ENCODE measurements around the gene TNFRSF13B.
A peak's percentile ranks its signal among the peaks of the same experiment; 100 is the strongest.

The TNFRSF13B gene

GRCh38 chr17:16944334-16945135, 27.4 kb downstream of the TNFRSF13B start:
- TF ChIP-seq EP300 (IDR thresholded peaks at IDR 0.05; ENCODE audit: borderline replicate concordance) (no peak), USF1 (IDR thresholded peaks at IDR 0.05) (peak; percentile 32; the same call in 1 of the 2 replicates), CEBPB (IDR thresholded peaks at IDR 0.05) (no peak), TCF12 (IDR thresholded peaks at IDR 0.05; ENCODE audit: low read depth) (no peak)

GRCh38 chr17:16943541-16944333, 28.2 kb downstream of the TNFRSF13B start:
- no peak for TF ChIP-seq EP300 (IDR thresholded peaks at IDR 0.05; ENCODE audit: borderline replicate concordance)
- TF ChIP-seq RAD21 (IDR thresholded peaks at IDR 0.05; ENCODE audit: low read depth), result no peak
- no peak for TF ChIP-seq FOXM1 (IDR thresholded peaks at IDR 0.05; ENCODE audit: borderline replicate concordance, low read depth)
- no peak for TF ChIP-seq USF1 (IDR thresholded peaks at IDR 0.05)
- TF ChIP-seq YY1 (IDR thresholded peaks at IDR 0.05; ENCODE audit: low read depth), result no peak
- TF ChIP-seq EGR1 (IDR thresholded peaks at IDR 0.05), result no peak
- TF ChIP-seq CREB1 (IDR thresholded peaks at IDR 0.05; ENCODE audit: low read depth), result no peak
- TF ChIP-seq TCF12 (IDR thresholded peaks at IDR 0.05; ENCODE audit: low read depth), result no peak
- no peak for TF ChIP-seq REST (IDR thresholded peaks at IDR 0.05; ENCODE audit: low read depth)
- no peak for TF ChIP-seq ZBTB7A (IDR thresholded peaks at IDR 0.05; ENCODE audit: low read depth)
- no peak for TF ChIP-seq NFIC (IDR thresholded peaks at IDR 0.05)
- TF ChIP-seq TEAD4 (IDR thresholded peaks at IDR 0.05), result no peak
- TF ChIP-seq MAX (IDR thresholded peaks at IDR 0.05), result no peak

GRCh38 chr17:16943032-16943352, 28.9 kb downstream of the TNFRSF13B start:
- TF ChIP-seq YY1 (IDR thresholded peaks at IDR 0.05; ENCODE audit: low read depth), result no peak
- TF ChIP-seq TCF12 (IDR thresholded peaks at IDR 0.05; ENCODE audit: low read depth), result no peak
- no peak for TF ChIP-seq TEAD4 (IDR thresholded peaks at IDR 0.05)
- no peak for TF ChIP-seq RAD21 (IDR thresholded peaks at IDR 0.05; ENCODE audit: low read depth)
- no peak for TF ChIP-seq EP300 (IDR thresholded peaks at IDR 0.05; ENCODE audit: borderline replicate concordance)
- no peak for TF ChIP-seq CEBPB (IDR thresholded peaks at IDR 0.05)
- TF ChIP-seq FOXM1 (IDR thresholded peaks at IDR 0.05; ENCODE audit: borderline replicate concordance, low read depth), result no peak
- no peak for TF ChIP-seq CREB1 (IDR thresholded peaks at IDR 0.05; ENCODE audit: low read depth)
- no peak for TF ChIP-seq NFIC (IDR thresholded peaks at IDR 0.05)
- no peak for TF ChIP-seq USF1 (IDR thresholded peaks at IDR 0.05)
- TF ChIP-seq MAX (IDR thresholded peaks at IDR 0.05), result no peak
- no peak for TF ChIP-seq TAF1 (IDR thresholded peaks at IDR 0.05; ENCODE audit: low read depth)
- no peak for TF ChIP-seq EGR1 (IDR thresholded peaks at IDR 0.05)
- TF ChIP-seq ZBTB7A (IDR thresholded peaks at IDR 0.05; ENCODE audit: low read depth), result no peak
- TF ChIP-seq REST (IDR thresholded peaks at IDR 0.05; ENCODE audit: low read depth), result no peak

GRCh38 chr17:16942141-16943031, 29.5 kb downstream of the TNFRSF13B start:
- TF ChIP-seq EGR1 (IDR thresholded peaks at IDR 0.05), result no peak
- TF ChIP-seq ZBTB7A (IDR thresholded peaks at IDR 0.05; ENCODE audit: low read depth), result no peak
- no peak for TF ChIP-seq MAX (IDR thresholded peaks at IDR 0.05)
- TF ChIP-seq TEAD4 (IDR thresholded peaks at IDR 0.05), result no peak
- no peak for TF ChIP-seq TCF12 (IDR thresholded peaks at IDR 0.05; ENCODE audit: low read depth)
- no peak for TF ChIP-seq CREB1 (IDR thresholded peaks at IDR 0.05; ENCODE audit: low read depth)
- no peak for TF ChIP-seq RAD21 (IDR thresholded peaks at IDR 0.05; ENCODE audit: low read depth)

Data from Ishikawa (cell line).